Left lung (tissue), 10 donors: ENCODE measurements around the gene GNB3. TPM values are rescaled to one million over a fixed set of nuclear protein-coding genes. Genes with fewer than 3 reads are reported as not detected.
"Not testable (repeated sequence)": the region's sequence is repeated elsewhere in the genome, so short reads cannot be mapped to it uniquely, and the experiment has no call there.

ENCODE experiments used
- ATAC-seq: fragments of 200-7000 bp; cut with Tn5 transposase; one replicate; pipeline ENCODE4 v1.9.1; 2020; ENCODE audit warnings: moderate library complexity
- DNase-seq, 4 donors: peaks; one replicate each; pipeline ENCODE4 v3.0.0-alpha.2; 2013 to 2020
- H3K27ac ChIP-seq, 2 donors: fragments of 200-600 bp; sonication (generic) in 1 of 2; one replicate each; pipeline versions ENCODE4 v1.5.0 to v1.8.0; 2020 to 2021
- H3K27me3 ChIP-seq, 2 donors: fragments of 200-600 bp; sonication (generic) in 1 of 2; one replicate each; pipeline versions ENCODE4 v1.5.0 to v1.8.0; 2020 to 2021
- H3K36me3 ChIP-seq, 2 donors: fragments of 200-600 bp; sonication (generic) in 1 of 2; one replicate each; pipeline versions ENCODE4 v1.5.0 to v1.8.0; 2020 to 2021
- H3K4me1 ChIP-seq, 2 donors: fragments of 200-600 bp; one replicate each; pipeline ENCODE4 v1.8.0; 2021
- H3K4me3 ChIP-seq, 2 donors: fragments of 200-600 bp; sonication (generic) in 1 of 2; one replicate each; pipeline versions ENCODE4 v1.5.0 to v1.8.0; 2020 to 2021; ENCODE audit warnings: mild to moderate bottlenecking in 1 of 2
- H3K9me3 ChIP-seq, 2 donors: fragments of 200-600 bp; sonication (generic) in 1 of 2; one replicate each; pipeline versions ENCODE4 v1.5.0 to v1.8.0; 2020 to 2021
- intact Hi-C, 2 donors: fragments of 100-400 bp; cut with DNase I; formaldehyde crosslinking; loops; one replicate each; pipeline versions ENCODE4 v1.11.2 to v1.14.2; 2022
- polyA plus RNA-seq, 6 donors: library from polyadenylated mRNA; unstranded; fragments of 120-200 nt; gene quantifications; one replicate each; pipeline ENCODE4 v1.2.1, GENCODE V29; 2013; ENCODE audit not compliant: insufficient read length in 6 of 6
- total RNA-seq, 2 donors: library from RNA; stranded (reverse); fragmentation: NEBNext Ultra II Directional; extraction: Animal tissue kit (Norgen Biotek cat#: 25700); gene quantifications; one replicate each; pipeline ENCODE4 v1.2.1, GENCODE V29; 2021
- TF ChIP-seq, protein P1 (sequence below), 2 donors: fragments of 200-600 bp; sonication (generic) in 1 of 2; IDR thresholded peaks; one replicate each; pipeline versions ENCODE4 v1.5.0 to v1.8.0; 2021; ENCODE audit warnings: antibody characterized with exemption in 2 of 2
- donor health status: DM: no; HTN: yes; CAD: no.
- donor health status: DM: no; HTN: no; CAD: no.

Gene GNB3
- total and polyA plus RNA-seq, 8 donors, result 2.0 to 7.2 (median 5.0) TPM

DNA sequence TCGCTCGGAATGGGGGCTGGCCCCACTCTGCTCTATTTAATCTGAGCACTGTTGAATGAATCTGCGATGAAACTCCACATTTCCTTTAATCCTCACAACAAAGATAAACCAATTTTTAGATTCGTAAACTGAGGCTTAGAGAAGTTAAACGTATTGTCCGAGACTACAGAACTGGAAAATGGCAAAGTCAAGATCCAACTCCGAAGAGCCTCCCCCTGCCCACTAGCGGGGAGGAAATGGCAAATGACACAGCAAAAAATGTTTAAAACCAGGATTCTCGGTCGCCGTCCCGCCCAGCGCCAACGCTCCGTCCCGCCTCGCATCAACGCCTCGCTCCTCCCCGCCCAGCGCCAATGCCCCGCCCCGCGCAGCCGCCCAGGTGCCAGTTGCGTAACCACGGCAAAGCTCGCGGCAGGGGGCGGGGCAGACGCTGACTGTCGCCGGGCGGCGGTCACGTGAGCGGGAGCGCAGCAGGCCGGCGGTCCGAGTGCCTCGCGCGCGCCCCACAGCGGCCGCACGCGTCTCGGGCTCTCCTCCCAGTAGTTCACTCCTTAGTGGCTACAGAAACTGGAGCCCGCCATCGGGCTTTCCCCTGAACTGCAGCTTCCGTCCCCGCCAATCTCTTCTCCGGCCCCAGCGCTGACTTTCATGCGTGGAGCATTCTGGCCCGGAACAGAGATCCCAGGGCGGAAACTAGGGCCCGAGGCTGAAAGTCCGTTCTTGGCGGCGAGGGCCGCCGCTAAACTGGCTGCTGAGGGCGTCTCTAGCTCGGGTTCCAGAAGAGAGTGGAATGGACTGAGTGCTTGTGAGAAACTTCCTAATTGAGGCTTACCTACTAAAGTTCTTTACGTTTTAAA, 50.3 kb downstream of the GNB3 start:
- Histone ChIP-seq H3K27ac (peak overlapping the region; percentile 94), H3K27me3 (no peaks in the 10 kb centered on the region), H3K4me3 (peak overlapping the region; percentile 41 to 43), H3K4me1 (peaks cover 9 to 34% of the 10 kb centered on the region in 2 donors), H3K36me3 (peaks cover 0 to 5% of the 10 kb centered on the region in 2 donors), H3K9me3 (no peaks in the 10 kb centered on the region)
- intact Hi-C loops, result no loop called here
- peak; percentile 98 for ATAC-seq
- peak; percentile 97 to 100 (median 98) for DNase-seq
- TF ChIP-seq, protein P1, sequence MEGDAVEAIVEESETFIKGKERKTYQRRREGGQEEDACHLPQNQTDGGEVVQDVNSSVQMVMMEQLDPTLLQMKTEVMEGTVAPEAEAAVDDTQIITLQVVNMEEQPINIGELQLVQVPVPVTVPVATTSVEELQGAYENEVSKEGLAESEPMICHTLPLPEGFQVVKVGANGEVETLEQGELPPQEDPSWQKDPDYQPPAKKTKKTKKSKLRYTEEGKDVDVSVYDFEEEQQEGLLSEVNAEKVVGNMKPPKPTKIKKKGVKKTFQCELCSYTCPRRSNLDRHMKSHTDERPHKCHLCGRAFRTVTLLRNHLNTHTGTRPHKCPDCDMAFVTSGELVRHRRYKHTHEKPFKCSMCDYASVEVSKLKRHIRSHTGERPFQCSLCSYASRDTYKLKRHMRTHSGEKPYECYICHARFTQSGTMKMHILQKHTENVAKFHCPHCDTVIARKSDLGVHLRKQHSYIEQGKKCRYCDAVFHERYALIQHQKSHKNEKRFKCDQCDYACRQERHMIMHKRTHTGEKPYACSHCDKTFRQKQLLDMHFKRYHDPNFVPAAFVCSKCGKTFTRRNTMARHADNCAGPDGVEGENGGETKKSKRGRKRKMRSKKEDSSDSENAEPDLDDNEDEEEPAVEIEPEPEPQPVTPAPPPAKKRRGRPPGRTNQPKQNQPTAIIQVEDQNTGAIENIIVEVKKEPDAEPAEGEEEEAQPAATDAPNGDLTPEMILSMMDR (IDR thresholded peaks at IDR 0.05), result peak; percentile 86 to 94

DNA sequence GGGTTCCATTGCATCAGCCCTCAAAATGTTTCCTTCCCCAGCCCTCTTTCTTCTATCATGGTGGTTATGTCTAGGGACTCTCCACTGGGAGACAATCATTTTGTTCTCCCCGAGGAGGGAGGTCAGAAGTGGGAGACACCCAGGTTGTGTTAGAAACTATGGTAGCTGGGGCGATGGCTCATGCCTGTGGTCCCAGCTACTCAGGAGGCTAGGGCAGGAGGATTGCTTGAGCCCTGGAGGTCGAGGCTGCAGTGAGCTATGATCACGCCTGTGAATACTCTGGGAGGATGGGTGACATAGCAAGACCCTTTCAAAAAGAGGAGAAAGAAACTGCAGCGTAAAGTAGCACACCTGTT, 50.9 kb downstream of the GNB3 start:
- Histone ChIP-seq H3K27ac (peak overlapping the region; percentile 94), H3K36me3 (peaks cover 0 to 5% of the 10 kb centered on the region in 2 donors), H3K4me3 (peak overlapping the region; percentile 41 to 43), H3K4me1 (peaks cover 9 to 34% of the 10 kb centered on the region in 2 donors), H3K27me3 (no peaks in the 10 kb centered on the region), H3K9me3 (no peaks in the 10 kb centered on the region)
- intact Hi-C loops, result no loop called here
- DNase-seq, result peak in 1 of 4 donors; percentile 30
- TF ChIP-seq, protein P1 (IDR thresholded peaks at IDR 0.05), result no peak
- peak; percentile 1 for ATAC-seq

- H3K36me3 ChIP-seq, intact Hi-C loops, ATAC-seq, H3K27me3 ChIP-seq, H3K27ac ChIP-seq, H3K9me3 ChIP-seq, H3K4me3 ChIP-seq: not testable (repeated sequence)
- peaks cover 9 to 27% of the 10 kb centered on the region in 2 donors for H3K4me1 ChIP-seq
- peak in 1 of 4 donors; percentile 13 for DNase-seq
Measured at GRCh38 chr12:6892683-6893082, 52.0 kb downstream of the GNB3 start.

DNA sequence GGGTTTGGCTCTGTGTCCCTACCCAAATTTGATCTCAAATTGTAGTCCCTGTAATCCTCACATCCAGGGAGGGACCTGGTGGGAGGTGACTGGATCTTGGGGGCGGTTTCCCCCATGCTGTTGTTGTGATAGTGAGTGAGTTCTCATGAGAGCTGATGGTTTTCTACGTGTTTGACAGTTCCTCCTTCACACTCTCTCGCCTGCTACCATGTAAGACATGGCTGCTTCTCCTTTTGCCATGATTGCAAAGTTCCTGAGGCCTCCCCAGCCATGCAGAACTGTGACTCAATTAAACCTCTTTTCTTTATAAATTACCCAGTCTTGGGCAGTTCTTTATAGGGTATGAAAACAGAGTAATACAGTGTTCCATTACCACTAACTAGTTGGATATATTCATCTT, 53.6 kb downstream of the GNB3 start:
- Histone ChIP-seq H3K27ac (peak overlapping the region in 1 of 2 donors; percentile 30), H3K4me3 (no peak overlapping the region), H3K4me1 (peaks cover 9 to 25% of the 10 kb centered on the region in 2 donors), H3K36me3 (no peaks in the 10 kb centered on the region), H3K9me3 (no peaks in the 10 kb centered on the region), H3K27me3 (no peaks in the 10 kb centered on the region)
- intact Hi-C loops, result no loop called here
- ATAC-seq (no peak), DNase-seq (peak in 1 of 4 donors; percentile 24)
- TF ChIP-seq, protein P1 (IDR thresholded peaks at IDR 0.05), result no peak

Other genes starting within 250 kb of the GNB3 start
- gene CHD4, start 233.5 kb upstream of the GNB3 start, total RNA-seq, result 100 to 1,000 TPM; 159 to 171 TPM
- 100 to 1,000 TPM; 200 to 252 (median 234) TPM for gene CHD4, start 233.5 kb upstream of the GNB3 start, polyA plus RNA-seq
- gene LPAR5, start 205.0 kb upstream of the GNB3 start, total RNA-seq, result 1 to 10 TPM; 1.5 to 2.0 TPM
- 1 to 10 TPM; 1.1 to 1.8 (median 1.4) TPM for gene LPAR5, start 205.0 kb upstream of the GNB3 start, polyA plus RNA-seq
- 1 to 10 TPM; 4.9 to 6.3 TPM for gene ACRBP, start 193.5 kb upstream of the GNB3 start, total RNA-seq
- gene ACRBP, start 193.5 kb upstream of the GNB3 start, polyA plus RNA-seq, result 1 to 10 TPM; 5.4 to 8.2 (median 6.4) TPM
- gene ING4, start 177.8 kb upstream of the GNB3 start, total RNA-seq, result 10 to 100 TPM; 23.1 to 38.0 TPM
- gene ING4, start 177.8 kb upstream of the GNB3 start, polyA plus RNA-seq, result 100 to 1,000 TPM in 4 of 6 donors, 10 to 100 TPM in 2; 88.3 to 113 (median 101) TPM
- gene ZNF384, start 151.6 kb upstream of the GNB3 start, total RNA-seq, result 10 to 100 TPM; 39.3 to 55.0 TPM
- gene ZNF384, start 151.6 kb upstream of the GNB3 start, polyA plus RNA-seq, result 10 to 100 TPM; 86.7 to 97.9 (median 90.2) TPM
- gene PIANP, start 140.1 kb upstream of the GNB3 start, total RNA-seq, result under 1 TPM; 0.18 to 0.44 TPM
- gene PIANP, start 140.1 kb upstream of the GNB3 start, polyA plus RNA-seq, result 1 to 10 TPM; 5.5 to 8.0 (median 6.1) TPM
- 10 to 100 TPM; 66.0 to 67.5 TPM for gene COPS7A, start 116.9 kb upstream of the GNB3 start, total RNA-seq
- 10 to 100 TPM; 51.4 to 55.0 (median 53.3) TPM for gene COPS7A, start 116.9 kb upstream of the GNB3 start, polyA plus RNA-seq
- 100 to 1,000 TPM; 142 to 148 TPM for gene MLF2, start 87.8 kb upstream of the GNB3 start, total RNA-seq
- gene MLF2, start 87.8 kb upstream of the GNB3 start, polyA plus RNA-seq, result 100 to 1,000 TPM; 151 to 182 (median 167) TPM
- 100 to 1,000 TPM; 276 to 322 TPM for gene PTMS, start 74.6 kb upstream of the GNB3 start, total RNA-seq
- 100 to 1,000 TPM; 609 to 843 (median 755) TPM for gene PTMS, start 74.6 kb upstream of the GNB3 start, polyA plus RNA-seq
- 1 to 10 TPM in 1 of 2 donors, under 1 TPM in 1; 0.79 to 2.4 TPM for gene LAG3, start 68.4 kb upstream of the GNB3 start, total RNA-seq
- 1 to 10 TPM; 1.1 to 3.0 (median 1.7) TPM for gene LAG3, start 68.4 kb upstream of the GNB3 start, polyA plus RNA-seq
- 10 to 100 TPM; 64.5 to 96.2 TPM for gene CD4, start 51.4 kb upstream of the GNB3 start, total RNA-seq
- 10 to 100 TPM; 90.2 to 97.8 (median 92.9) TPM for gene CD4, start 51.4 kb upstream of the GNB3 start, polyA plus RNA-seq
- 10 to 100 TPM; 12.7 to 13.7 TPM for gene GPR162, start 19.1 kb upstream of the GNB3 start, total RNA-seq
- 10 to 100 TPM in 5 of 6 donors, 1 to 10 TPM in 1; 9.0 to 15.7 (median 11.5) TPM for gene GPR162, start 19.1 kb upstream of the GNB3 start, polyA plus RNA-seq
- gene P3H3, start 12.5 kb upstream of the GNB3 start, total RNA-seq, result 10 to 100 TPM; 18.2 to 33.6 TPM
- gene P3H3, start 12.5 kb upstream of the GNB3 start, polyA plus RNA-seq, result 10 to 100 TPM; 18.0 to 41.7 (median 22.3) TPM
- 1 to 10 TPM; 2.0 to 7.7 TPM for gene CDCA3, start 10.4 kb downstream of the GNB3 start, total RNA-seq
- 10 to 100 TPM; 25.3 to 59.2 (median 33.3) TPM for gene CDCA3, start 10.4 kb downstream of the GNB3 start, polyA plus RNA-seq
- 10 to 100 TPM; 80.2 to 90.2 TPM for gene USP5, start 11.2 kb downstream of the GNB3 start, total RNA-seq
- gene USP5, start 11.2 kb downstream of the GNB3 start, polyA plus RNA-seq, result 10 to 100 TPM; 50.8 to 66.3 (median 58.0) TPM
- gene TPI1, start 26.6 kb downstream of the GNB3 start, total RNA-seq, result 100 to 1,000 TPM; 394 to 521 TPM
- 100 to 1,000 TPM; 416 to 483 (median 444) TPM for gene TPI1, start 26.6 kb downstream of the GNB3 start, polyA plus RNA-seq
- 10 to 100 TPM; 24.5 to 27.1 TPM for gene SPSB2, start 32.4 kb downstream of the GNB3 start, total RNA-seq
- gene SPSB2, start 32.4 kb downstream of the GNB3 start, polyA plus RNA-seq, result 10 to 100 TPM in 1 of 6 donors, 1 to 10 TPM in 5; 3.4 to 13.8 (median 7.2) TPM
- 10 to 100 TPM; 11.0 to 14.8 TPM for gene LRRC23, start 63.9 kb downstream of the GNB3 start, total RNA-seq
- gene LRRC23, start 63.9 kb downstream of the GNB3 start, polyA plus RNA-seq, result 10 to 100 TPM; 18.3 to 36.8 (median 25.2) TPM
- 10 to 100 TPM; 42.3 to 50.0 TPM for gene ENO2, start 73.7 kb downstream of the GNB3 start, total RNA-seq
- 10 to 100 TPM in 5 of 6 donors, 1 to 10 TPM in 1; 9.3 to 22.0 (median 14.3) TPM for gene ENO2, start 73.7 kb downstream of the GNB3 start, polyA plus RNA-seq
- gene ATN1, start 87.0 kb downstream of the GNB3 start, total RNA-seq, result 100 to 1,000 TPM in 1 of 2 donors, 10 to 100 TPM in 1; 96.9 to 107 TPM
- gene ATN1, start 87.0 kb downstream of the GNB3 start, polyA plus RNA-seq, result 100 to 1,000 TPM in 5 of 6 donors, 10 to 100 TPM in 1; 94.9 to 134 (median 115) TPM
- not detected for gene RNU7-1, start 102.9 kb downstream of the GNB3 start, total RNA-seq
- 1 to 10 TPM in 2 of 6 donors, not detected in 4; 7.9 to 9.7 TPM for gene RNU7-1, start 102.9 kb downstream of the GNB3 start, polyA plus RNA-seq
- 100 to 1,000 TPM; 159 to 194 TPM for gene C12orf57, start 103.1 kb downstream of the GNB3 start, total RNA-seq
- 100 to 1,000 TPM; 175 to 239 (median 204) TPM for gene C12orf57, start 103.1 kb downstream of the GNB3 start, polyA plus RNA-seq
- gene PTPN6, start 110.4 kb downstream of the GNB3 start, total RNA-seq, result 100 to 1,000 TPM in 1 of 2 donors, 10 to 100 TPM in 1; 74.6 to 145 TPM
- gene PTPN6, start 110.4 kb downstream of the GNB3 start, polyA plus RNA-seq, result 10 to 100 TPM; 17.4 to 21.2 (median 18.3) TPM
- gene PHB2, start 129.7 kb downstream of the GNB3 start, total RNA-seq, result 100 to 1,000 TPM; 113 to 142 TPM
- gene PHB2, start 129.7 kb downstream of the GNB3 start, polyA plus RNA-seq, result 100 to 1,000 TPM; 280 to 322 (median 302) TPM
- gene EMG1, start 130.0 kb downstream of the GNB3 start, total RNA-seq, result 10 to 100 TPM; 36.3 to 46.6 TPM
- 10 to 100 TPM; 45.3 to 52.3 (median 47.6) TPM for gene EMG1, start 130.0 kb downstream of the GNB3 start, polyA plus RNA-seq
- 100 to 1,000 TPM in 1 of 2 donors, 10 to 100 TPM in 1; 74.5 to 108 TPM for gene LPCAT3, start 177.6 kb downstream of the GNB3 start, total RNA-seq
- 10 to 100 TPM; 54.7 to 70.7 (median 61.9) TPM for gene LPCAT3, start 177.6 kb downstream of the GNB3 start, polyA plus RNA-seq
- 100 to 1,000 TPM; 302 to 326 TPM for gene C1S, start 219.8 kb downstream of the GNB3 start, total RNA-seq
- gene C1S, start 219.8 kb downstream of the GNB3 start, polyA plus RNA-seq, result 100 to 1,000 TPM; 111 to 134 (median 120) TPM